Measurements from ENCODE around the gene ACP2. TPM values are rescaled to one million over a fixed set of nuclear protein-coding genes. Genes with fewer than 3 reads are reported as not detected.

ACP2 gene
- total and polyA plus RNA-seq, 4 donors = 38.2 to 65.5 (median 48.8) TPM

DNA sequence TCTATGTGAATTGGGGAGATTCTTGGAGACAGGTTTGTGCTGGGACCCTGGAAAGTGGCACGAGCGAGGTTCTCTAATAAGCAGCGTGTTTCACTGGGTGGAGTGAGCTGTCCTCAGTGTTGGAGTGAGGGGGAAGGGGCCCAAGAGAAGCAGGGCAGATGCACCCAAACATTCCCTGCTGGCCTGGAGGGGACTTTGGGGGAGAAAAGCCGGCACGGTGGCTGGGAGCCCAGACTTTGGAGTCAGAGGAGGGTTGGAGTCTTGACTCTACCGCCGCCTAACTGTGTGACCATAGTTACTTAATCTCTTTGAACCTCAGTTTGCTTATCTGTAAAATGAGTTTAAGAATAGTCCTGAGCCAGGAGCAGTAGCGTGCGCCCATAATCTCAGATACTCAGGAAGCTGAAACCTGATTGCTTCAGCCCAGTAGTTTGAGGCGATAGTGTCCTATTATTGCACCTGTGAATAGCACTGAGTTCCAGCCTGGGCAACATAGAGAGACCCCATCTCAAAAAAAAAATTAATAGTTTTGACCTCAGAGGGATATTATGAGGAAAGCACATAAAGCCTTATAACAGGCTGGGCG is 9.8 kb upstream of the ACP2 start:
- no peak for DNase-seq (ENCODE audit: low read depth in 4 of 6, low spot score in 6 of 6)
- Histone ChIP-seq H3K36me3 (ENCODE audit: control insufficient read depth, insufficient read depth, low read length) (peaks cover 17% of the 10 kb centered on the region), H3K4me1 (ENCODE audit: control insufficient read depth, insufficient read depth, low read length) (peaks cover 36% of the 10 kb centered on the region), H3K9me3 (ENCODE audit: control insufficient read depth, insufficient read depth, low read length) (no peaks in the 10 kb centered on the region), H3K27me3 (ENCODE audit: control insufficient read depth, insufficient read depth, low read length) (no peaks in the 10 kb centered on the region), H3K27ac (ENCODE audit: low read depth, low read length) (peak overlapping the region; percentile 88), H3K4me3 (ENCODE audit: low read depth, low read length) (peak overlapping the region; percentile 31)
- 73% methylated on average over 5 of the region's 11 CpGs for whole genome bisulfite sequencing (ENCODE audit: insufficient coverage)

GRCh38 chr11:47257517-47258316 is 9.1 kb upstream of the ACP2 start, which contains the start of gene NR1H3:
Gene NR1H3, plus strand, starts transcription at chr11:47257996. Its CDS starts 1,221 bp downstream, at chr11:47259217.
- Histone ChIP-seq H3K27me3 (ENCODE audit: control insufficient read depth, insufficient read depth, low read length) (no peaks in the 10 kb centered on the region), H3K4me1 (ENCODE audit: control insufficient read depth, insufficient read depth, low read length) (peaks cover 36% of the 10 kb centered on the region), H3K4me3 (ENCODE audit: low read depth, low read length) (peak within 1 kb of the TSS; percentile 31), H3K36me3 (ENCODE audit: control insufficient read depth, insufficient read depth, low read length) (peaks cover 15% of the 10 kb centered on the region), H3K9me3 (ENCODE audit: control insufficient read depth, insufficient read depth, low read length) (no peaks in the 10 kb centered on the region), H3K27ac (ENCODE audit: low read depth, low read length) (peak within 1 kb of the TSS; percentile 88)
- peak in 2 of 6 donors; percentile 30 to 80 for DNase-seq (ENCODE audit: low read depth in 4 of 6, low spot score in 6 of 6)
- 15% methylated on average over 12 of the region's 15 CpGs for WGBS (ENCODE audit: insufficient coverage)

GRCh38 chr11:47257177-47257516 is 8.5 kb upstream of the ACP2 start:
- H3K4me3 ChIP-seq (ENCODE audit: low read depth, low read length) = peak overlapping the region; percentile 31
- no peak for DNase-seq (ENCODE audit: low read depth in 4 of 6, low spot score in 6 of 6)
- 100% methylated on average over 1 of the region's 2 CpGs for WGBS (ENCODE audit: insufficient coverage)
- H3K9me3 ChIP-seq (ENCODE audit: control insufficient read depth, insufficient read depth, low read length) = no peaks in the 10 kb centered on the region
- H3K27ac ChIP-seq (ENCODE audit: low read depth, low read length) = peak overlapping the region; percentile 88
- H3K4me1 ChIP-seq (ENCODE audit: control insufficient read depth, insufficient read depth, low read length) = peaks cover 36% of the 10 kb centered on the region
- H3K27me3 ChIP-seq (ENCODE audit: control insufficient read depth, insufficient read depth, low read length) = no peaks in the 10 kb centered on the region
- H3K36me3 ChIP-seq (ENCODE audit: control insufficient read depth, insufficient read depth, low read length) = peaks cover 15% of the 10 kb centered on the region

- no peak for DNase-seq (ENCODE audit: low read depth in 4 of 6, low spot score in 6 of 6)
- H3K27me3 ChIP-seq (ENCODE audit: control insufficient read depth, insufficient read depth, low read length) = no peaks in the 10 kb centered on the region
- no peak overlapping the region for H3K27ac ChIP-seq (ENCODE audit: low read depth, low read length)
- peaks cover 36% of the 10 kb centered on the region for H3K4me1 ChIP-seq (ENCODE audit: control insufficient read depth, insufficient read depth, low read length)
- H3K36me3 ChIP-seq (ENCODE audit: control insufficient read depth, insufficient read depth, low read length) = peaks cover 9% of the 10 kb centered on the region
- 100% methylated on average over 2 of the region's 6 CpGs for WGBS (ENCODE audit: insufficient coverage)
- no peak overlapping the region for H3K4me3 ChIP-seq (ENCODE audit: low read depth, low read length)
- H3K9me3 ChIP-seq (ENCODE audit: control insufficient read depth, insufficient read depth, low read length) = no peaks in the 10 kb centered on the region
These were observed 7.8 kb upstream of the ACP2 start for GRCh38 chr11:47256374-47256773.

GRCh38 chr11:47254386-47254785 is 5.8 kb upstream of the ACP2 start:
- no peaks in the 10 kb centered on the region for H3K9me3 ChIP-seq (ENCODE audit: control insufficient read depth, insufficient read depth, low read length)
- H3K27ac ChIP-seq (ENCODE audit: low read depth, low read length) = peak overlapping the region; percentile 80
- no peaks in the 10 kb centered on the region for H3K27me3 ChIP-seq (ENCODE audit: control insufficient read depth, insufficient read depth, low read length)
- WGBS (ENCODE audit: insufficient coverage) = 76% methylated on average over 3 of the region's 3 CpGs
- no peak for DNase-seq (ENCODE audit: low read depth in 4 of 6, low spot score in 6 of 6)
- peaks cover 38% of the 10 kb centered on the region for H3K4me1 ChIP-seq (ENCODE audit: control insufficient read depth, insufficient read depth, low read length)
- H3K4me3 ChIP-seq (ENCODE audit: low read depth, low read length) = no peak overlapping the region
- H3K36me3 ChIP-seq (ENCODE audit: control insufficient read depth, insufficient read depth, low read length) = peaks cover 2% of the 10 kb centered on the region

GRCh38 chr11:47253660-47254059 is 5.0 kb upstream of the ACP2 start:
- H3K27ac ChIP-seq (ENCODE audit: low read depth, low read length) = peak overlapping the region; percentile 80
- peaks cover 41% of the 10 kb centered on the region for H3K4me1 ChIP-seq (ENCODE audit: control insufficient read depth, insufficient read depth, low read length)
- H3K27me3 ChIP-seq (ENCODE audit: control insufficient read depth, insufficient read depth, low read length) = no peaks in the 10 kb centered on the region
- no peak overlapping the region for H3K4me3 ChIP-seq (ENCODE audit: low read depth, low read length)
- no peaks in the 10 kb centered on the region for H3K9me3 ChIP-seq (ENCODE audit: control insufficient read depth, insufficient read depth, low read length)
- H3K36me3 ChIP-seq (ENCODE audit: control insufficient read depth, insufficient read depth, low read length) = peaks cover 2% of the 10 kb centered on the region
- DNase-seq (ENCODE audit: low read depth in 4 of 6, low spot score in 6 of 6) = no peak
- 85% methylated on average over 2 of the region's 2 CpGs for WGBS (ENCODE audit: insufficient coverage)

GRCh38 chr11:47251751-47252150 is 3.1 kb upstream of the ACP2 start:
- Histone ChIP-seq H3K4me1 (ENCODE audit: control insufficient read depth, insufficient read depth, low read length) (peaks cover 32% of the 10 kb centered on the region), H3K9me3 (ENCODE audit: control insufficient read depth, insufficient read depth, low read length) (no peaks in the 10 kb centered on the region), H3K27me3 (ENCODE audit: control insufficient read depth, insufficient read depth, low read length) (no peaks in the 10 kb centered on the region), H3K36me3 (ENCODE audit: control insufficient read depth, insufficient read depth, low read length) (peaks cover 2% of the 10 kb centered on the region), H3K4me3 (ENCODE audit: low read depth, low read length) (no peak overlapping the region), H3K27ac (ENCODE audit: low read depth, low read length) (no peak overlapping the region)
- no CpG with 5 or more reads among the region's 3 CpGs for WGBS (ENCODE audit: insufficient coverage)
- DNase-seq (ENCODE audit: low read depth in 4 of 6, low spot score in 6 of 6) = no peak

DNA sequence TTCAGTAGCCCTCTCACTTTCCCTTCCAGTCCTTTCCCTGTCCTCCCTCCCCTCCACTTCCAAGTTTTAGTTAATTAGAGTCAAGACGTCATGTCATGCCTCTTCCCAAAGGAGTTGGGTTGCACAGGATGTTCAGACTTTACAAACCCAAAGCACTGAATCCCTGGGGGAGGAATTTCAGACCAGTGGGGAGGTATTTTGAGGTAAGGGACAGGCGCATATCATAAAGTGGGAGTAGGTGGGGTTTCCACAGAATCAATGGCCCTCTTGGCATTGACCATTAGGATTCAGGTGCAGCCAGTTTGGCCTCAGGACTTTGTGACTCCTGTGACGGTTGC is 733 bp upstream of the ACP2 start:
- WGBS (ENCODE audit: insufficient coverage) = 74% methylated on average over 2 of the region's 3 CpGs
- Histone ChIP-seq H3K27me3 (ENCODE audit: control insufficient read depth, insufficient read depth, low read length) (no peaks in the 10 kb centered on the region), H3K4me1 (ENCODE audit: control insufficient read depth, insufficient read depth, low read length) (peaks cover 25% of the 10 kb centered on the region), H3K4me3 (ENCODE audit: low read depth, low read length) (peak overlapping the region; percentile 92), H3K27ac (ENCODE audit: low read depth, low read length) (peak overlapping the region; percentile 87), H3K9me3 (ENCODE audit: control insufficient read depth, insufficient read depth, low read length) (no peaks in the 10 kb centered on the region), H3K36me3 (ENCODE audit: control insufficient read depth, insufficient read depth, low read length) (peaks cover 20% of the 10 kb centered on the region)
- DNase-seq (ENCODE audit: low read depth in 4 of 6, low spot score in 6 of 6) = no peak

GRCh38 chr11:47248304-47248663 is 330 bp downstream of the ACP2 start:
- peaks cover 31% of the 10 kb centered on the region for H3K36me3 ChIP-seq (ENCODE audit: control insufficient read depth, insufficient read depth, low read length)
- no peaks in the 10 kb centered on the region for H3K27me3 ChIP-seq (ENCODE audit: control insufficient read depth, insufficient read depth, low read length)
- peaks cover 18% of the 10 kb centered on the region for H3K4me1 ChIP-seq (ENCODE audit: control insufficient read depth, insufficient read depth, low read length)
- no peak for DNase-seq (ENCODE audit: low read depth in 4 of 6, low spot score in 6 of 6)
- 0% methylated on average over 6 of the region's 7 CpGs for WGBS (ENCODE audit: insufficient coverage)
- peak overlapping the region; percentile 87 for H3K27ac ChIP-seq (ENCODE audit: low read depth, low read length)
- H3K9me3 ChIP-seq (ENCODE audit: control insufficient read depth, insufficient read depth, low read length) = no peaks in the 10 kb centered on the region
- H3K4me3 ChIP-seq (ENCODE audit: low read depth, low read length) = peak overlapping the region; percentile 92

DNA sequence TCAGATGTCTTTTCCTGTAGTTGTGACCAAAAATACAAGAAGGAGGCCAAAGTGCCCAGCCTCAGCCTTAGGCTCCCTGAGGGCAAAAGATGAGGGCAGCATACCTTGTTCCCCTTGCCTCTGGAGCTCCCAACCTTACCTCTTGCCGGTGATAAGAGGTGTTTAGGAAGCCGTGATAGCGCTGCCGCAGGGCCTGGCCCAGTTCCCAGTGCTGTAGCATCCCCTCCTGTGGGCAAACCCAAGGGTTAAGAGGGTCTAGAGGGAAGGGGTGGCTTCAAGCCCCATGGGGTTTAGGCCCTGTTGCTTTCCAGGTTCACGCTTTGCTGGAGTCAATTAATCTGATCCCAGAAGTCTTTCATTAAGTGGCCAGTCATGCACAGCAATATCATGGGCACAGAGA is 1.1 kb downstream of the ACP2 start:
- WGBS (ENCODE audit: insufficient coverage) = 93% methylated on average over 2 of the region's 5 CpGs
- Histone ChIP-seq H3K4me3 (ENCODE audit: low read depth, low read length) (no peak overlapping the region), H3K36me3 (ENCODE audit: control insufficient read depth, insufficient read depth, low read length) (peaks cover 38% of the 10 kb centered on the region), H3K27ac (ENCODE audit: low read depth, low read length) (no peak overlapping the region), H3K4me1 (ENCODE audit: control insufficient read depth, insufficient read depth, low read length) (peaks cover 18% of the 10 kb centered on the region), H3K9me3 (ENCODE audit: control insufficient read depth, insufficient read depth, low read length) (no peaks in the 10 kb centered on the region), H3K27me3 (ENCODE audit: control insufficient read depth, insufficient read depth, low read length) (no peaks in the 10 kb centered on the region)
- no peak for DNase-seq (ENCODE audit: low read depth in 4 of 6, low spot score in 6 of 6)
